C1 segment of cervical spinal cord (tissue), 14 donors: ENCODE measurements around the gene SLC8A1.
A peak's percentile ranks its signal among the peaks of the same experiment; 100 is the strongest.

Experiments used
- DNase-seq, 14 donors: peaks; one replicate each; lab custom pipeline; 2025; lab: John Stamatoyannopoulos, UW

The SLC8A1 gene

DNA sequence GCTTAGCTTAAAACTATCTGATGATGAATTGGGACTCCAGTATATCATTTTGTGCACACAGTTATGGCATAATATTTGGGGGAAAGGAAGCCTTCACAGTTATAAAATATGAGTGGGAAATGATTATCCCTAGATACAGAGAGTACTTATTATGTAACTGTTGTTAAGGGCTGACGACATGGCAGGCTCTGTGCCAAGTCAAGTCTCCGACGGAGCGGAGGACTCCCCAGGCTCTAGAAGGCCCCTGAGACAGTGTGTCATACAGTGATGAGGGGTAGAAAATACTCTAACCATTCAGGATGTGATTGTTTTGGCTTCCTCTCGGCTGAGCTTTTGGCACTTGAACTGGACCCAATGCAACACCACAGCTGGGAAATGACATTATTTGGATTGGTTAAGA, 211.8 kb downstream of the SLC8A1 start:
- DNase-seq = peak in 1 of 14 donors; percentile 5

DNA sequence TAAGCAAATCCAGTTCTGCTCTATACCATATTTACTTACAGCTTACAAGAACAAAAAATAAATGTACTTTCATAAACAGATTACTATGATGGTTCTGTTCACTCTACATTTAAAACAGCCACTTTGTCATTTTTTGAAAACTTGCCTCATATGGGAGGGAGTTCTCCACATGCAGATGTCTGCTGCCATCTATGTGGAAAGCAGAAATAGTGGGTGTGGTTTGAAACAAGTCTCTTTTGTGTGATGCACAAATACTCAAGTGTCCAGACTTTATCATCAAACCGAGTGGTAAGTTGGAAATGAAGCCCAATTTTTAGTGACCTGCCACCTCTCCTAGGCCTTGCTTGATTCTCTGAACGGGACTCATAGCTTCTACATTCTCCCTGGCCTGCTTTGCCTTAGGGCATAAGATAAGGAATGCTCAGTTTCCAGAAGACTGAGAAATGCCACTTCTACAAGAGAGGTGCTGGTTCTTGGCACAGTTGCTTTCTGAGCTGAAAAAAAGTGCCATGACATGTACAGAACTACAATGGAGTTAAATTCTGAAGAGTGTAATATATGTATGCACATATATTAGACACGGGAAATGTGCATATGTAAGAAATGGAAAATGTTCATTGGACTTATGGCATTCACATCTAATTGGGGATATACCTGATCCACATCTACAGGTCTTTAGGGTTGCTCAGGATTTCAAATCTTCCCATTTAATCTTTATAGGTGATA, 221.0 kb downstream of the SLC8A1 start:
- DNase-seq = no peak

GRCh38 chr2:40230186-40230585, 221.7 kb downstream of the SLC8A1 start:
- no peak for DNase-seq

DNA sequence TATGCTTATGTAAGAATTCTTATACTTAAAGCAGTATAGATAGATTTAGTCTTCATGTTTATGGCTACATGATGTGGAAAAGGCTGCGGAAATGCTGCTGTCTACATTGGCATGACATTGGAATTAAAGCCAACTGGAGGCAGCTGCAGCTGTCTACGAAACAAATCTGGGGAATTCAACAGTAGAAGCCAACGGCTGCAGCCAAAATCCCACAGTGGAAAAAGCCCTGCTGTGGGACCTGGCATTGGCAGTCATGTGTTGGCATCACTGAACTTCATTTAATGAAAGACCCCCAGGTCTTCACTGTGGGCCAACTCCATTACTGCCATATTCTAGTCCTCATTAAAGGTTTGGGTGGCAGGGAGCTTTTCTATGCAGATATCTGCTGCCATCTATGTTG, 223.6 kb downstream of the SLC8A1 start:
- DNase-seq = peak in 1 of 14 donors; percentile 6

- DNase-seq = no peak
Measured at GRCh38 chr2:40227210-40227609, 224.7 kb downstream of the SLC8A1 start.

GRCh38 chr2:40226637-40227036, 225.3 kb downstream of the SLC8A1 start:
- DNase-seq = no peak

DNA sequence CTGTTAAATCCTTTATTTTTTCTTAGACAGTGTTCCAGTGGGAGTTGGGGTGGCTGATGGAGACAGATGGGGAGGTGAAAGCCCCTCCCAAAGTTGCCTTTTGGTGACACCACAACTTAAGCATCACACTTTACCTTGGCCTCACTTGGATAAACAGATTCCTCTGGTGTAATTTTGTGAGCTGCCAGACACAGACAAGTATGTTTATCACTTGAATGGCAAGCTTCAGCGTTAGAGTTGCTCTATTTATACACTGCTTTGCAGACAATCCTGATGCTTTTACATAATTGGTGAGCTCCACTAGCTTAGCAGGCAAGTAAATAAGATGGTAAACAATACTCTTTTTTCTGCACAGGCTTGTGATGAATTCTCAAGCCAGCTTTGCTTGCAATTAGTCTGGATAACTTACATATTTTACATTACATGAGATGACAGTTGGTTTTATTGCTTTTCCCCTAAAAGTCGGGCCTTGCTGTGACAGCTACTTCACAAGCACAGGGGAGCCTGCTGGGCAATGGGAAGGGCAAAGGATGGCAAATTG, 226.2 kb downstream of the SLC8A1 start:
- DNase-seq = no peak

- DNase-seq = no peak
Measured at GRCh38 chr2:40224318-40224717, 227.6 kb downstream of the SLC8A1 start.

- peak in 1 of 14 donors; percentile 7 for DNase-seq
Measured at GRCh38 chr2:40220177-40220925, 231.5 kb downstream of the SLC8A1 start.

GRCh38 chr2:40219141-40219540, 232.7 kb downstream of the SLC8A1 start:
- no peak for DNase-seq

- DNase-seq = no peak
Measured at GRCh38 chr2:40218679-40219078, 233.2 kb downstream of the SLC8A1 start.

- no peak for DNase-seq
Measured at GRCh38 chr2:40213619-40214018, 238.3 kb downstream of the SLC8A1 start.

DNA sequence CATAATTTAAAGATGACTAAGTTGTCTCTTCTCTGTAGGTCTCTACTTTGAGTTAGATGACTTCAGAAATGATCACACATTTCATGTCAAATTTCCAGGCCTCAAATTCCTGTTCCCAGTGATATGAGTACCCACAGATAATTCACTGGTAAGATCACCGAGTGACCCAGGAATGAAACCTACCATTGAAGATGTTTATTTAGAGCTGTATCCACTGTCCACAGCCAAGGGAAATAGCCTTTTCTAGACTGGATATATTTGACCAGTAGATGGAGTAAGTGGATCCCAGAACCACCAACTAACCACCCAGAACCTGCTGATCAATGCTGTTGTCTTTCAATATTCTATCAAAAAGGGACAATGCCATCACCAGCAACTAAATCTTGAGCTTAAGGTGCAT, 238.8 kb downstream of the SLC8A1 start:
- no peak for DNase-seq

- DNase-seq = no peak
Measured at GRCh38 chr2:40210968-40211353, 240.9 kb downstream of the SLC8A1 start.

GRCh38 chr2:40210344-40210967, 241.4 kb downstream of the SLC8A1 start:
- no peak for DNase-seq

GRCh38 chr2:40209761-40210160, 242.1 kb downstream of the SLC8A1 start:
- no peak for DNase-seq

GRCh38 chr2:40208463-40208862, 243.4 kb downstream of the SLC8A1 start:
- no peak for DNase-seq

- DNase-seq = no peak
Measured at GRCh38 chr2:40204268-40204667, 247.6 kb downstream of the SLC8A1 start.

GRCh38 chr2:40202798-40203400, 249.0 kb downstream of the SLC8A1 start:
- no peak for DNase-seq

DNA sequence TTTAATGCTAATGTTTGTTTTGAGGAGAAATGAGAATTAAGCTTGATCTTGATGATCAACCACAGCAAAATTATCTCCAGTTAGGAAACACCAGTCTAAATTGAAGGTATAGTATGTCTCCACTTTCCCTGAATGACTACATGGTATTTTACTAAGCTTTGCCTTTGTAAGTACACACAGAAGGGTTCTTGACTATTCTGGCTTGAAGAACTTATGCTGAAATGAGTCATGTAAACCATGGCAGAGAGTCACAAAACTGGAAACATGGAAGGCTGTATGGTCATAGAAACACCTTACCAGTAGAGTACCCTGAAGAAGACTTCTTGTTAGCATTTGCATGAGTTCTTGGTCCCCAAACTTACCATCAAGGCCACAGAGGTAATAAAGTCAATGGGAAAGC, 250.5 kb downstream of the SLC8A1 start:
- DNase-seq = no peak

- DNase-seq = no peak
Measured at GRCh38 chr2:40200366-40200915, 251.4 kb downstream of the SLC8A1 start.

DNA sequence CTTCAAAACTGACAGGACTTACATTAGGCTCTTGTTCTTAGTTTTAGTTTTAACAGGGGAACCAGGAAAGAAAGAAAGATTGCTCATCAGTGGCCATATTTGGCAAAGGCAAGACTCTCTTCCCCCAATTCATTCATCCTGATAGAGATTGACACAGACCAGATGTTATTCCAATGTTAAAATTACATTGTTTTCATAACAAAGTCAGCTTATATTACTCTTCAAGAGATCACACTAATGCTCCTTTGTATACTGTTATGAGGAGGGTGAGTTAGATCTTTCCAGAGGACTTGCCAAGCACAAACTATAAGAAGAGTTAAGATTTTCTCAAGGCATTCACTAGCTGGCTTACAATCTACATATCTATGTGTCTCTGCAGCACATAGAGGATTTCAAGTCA, 252.1 kb downstream of the SLC8A1 start:
- no peak for DNase-seq
